ENCODE data around the gene RABIF. TPM values are rescaled to one million over a fixed set of nuclear protein-coding genes. Genes with fewer than 3 reads are reported as not detected.

The RABIF gene
- total RNA-seq, result 7.0 and 9.0 TPM in 2 replicates

DNA sequence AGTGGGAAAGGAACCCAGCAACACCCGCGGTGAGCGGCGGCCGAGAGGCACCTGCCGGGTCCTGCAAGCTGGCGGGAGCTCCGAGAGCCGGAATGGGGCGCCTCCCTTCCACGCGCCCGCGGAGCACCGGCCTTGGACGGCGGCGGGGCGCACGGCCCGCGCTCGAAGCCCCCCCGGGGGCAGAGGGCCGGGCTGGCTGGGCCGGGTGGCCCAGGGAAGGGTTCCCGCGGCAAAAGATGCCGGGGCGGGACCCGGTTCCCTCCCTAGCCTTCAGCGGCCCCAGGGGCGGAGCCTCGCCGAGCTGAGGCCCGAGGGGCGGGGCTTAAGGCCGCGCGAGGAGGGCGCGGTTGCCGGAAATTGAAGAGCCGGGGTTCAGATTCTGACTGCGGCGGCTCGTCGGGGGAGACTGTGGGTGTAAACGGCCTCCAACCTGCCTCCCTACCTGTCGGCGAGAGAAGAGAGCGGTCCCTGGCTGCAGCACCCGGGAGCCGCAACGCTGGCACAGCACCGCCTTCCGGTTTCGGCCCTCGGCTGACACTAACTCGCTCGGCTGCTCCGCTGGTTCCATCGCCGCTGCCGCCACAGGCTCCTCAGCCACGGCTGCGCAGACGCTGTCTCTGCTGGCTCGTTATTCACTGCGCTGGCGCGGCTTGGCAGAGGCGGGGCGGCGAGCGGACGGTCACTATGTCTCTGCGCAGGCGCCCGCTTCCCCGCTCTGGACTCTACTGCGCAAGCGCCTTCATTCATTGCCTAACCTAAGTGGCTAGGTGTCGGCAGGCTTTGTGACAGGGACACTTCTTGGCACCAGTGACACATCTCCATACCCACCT is at the start of gene RABIF:
Gene RABIF, minus strand, starts transcription at position 619 of the 830 bp plus-strand sequence. Its CDS starts 51 bp downstream, at position 568.

DNA sequence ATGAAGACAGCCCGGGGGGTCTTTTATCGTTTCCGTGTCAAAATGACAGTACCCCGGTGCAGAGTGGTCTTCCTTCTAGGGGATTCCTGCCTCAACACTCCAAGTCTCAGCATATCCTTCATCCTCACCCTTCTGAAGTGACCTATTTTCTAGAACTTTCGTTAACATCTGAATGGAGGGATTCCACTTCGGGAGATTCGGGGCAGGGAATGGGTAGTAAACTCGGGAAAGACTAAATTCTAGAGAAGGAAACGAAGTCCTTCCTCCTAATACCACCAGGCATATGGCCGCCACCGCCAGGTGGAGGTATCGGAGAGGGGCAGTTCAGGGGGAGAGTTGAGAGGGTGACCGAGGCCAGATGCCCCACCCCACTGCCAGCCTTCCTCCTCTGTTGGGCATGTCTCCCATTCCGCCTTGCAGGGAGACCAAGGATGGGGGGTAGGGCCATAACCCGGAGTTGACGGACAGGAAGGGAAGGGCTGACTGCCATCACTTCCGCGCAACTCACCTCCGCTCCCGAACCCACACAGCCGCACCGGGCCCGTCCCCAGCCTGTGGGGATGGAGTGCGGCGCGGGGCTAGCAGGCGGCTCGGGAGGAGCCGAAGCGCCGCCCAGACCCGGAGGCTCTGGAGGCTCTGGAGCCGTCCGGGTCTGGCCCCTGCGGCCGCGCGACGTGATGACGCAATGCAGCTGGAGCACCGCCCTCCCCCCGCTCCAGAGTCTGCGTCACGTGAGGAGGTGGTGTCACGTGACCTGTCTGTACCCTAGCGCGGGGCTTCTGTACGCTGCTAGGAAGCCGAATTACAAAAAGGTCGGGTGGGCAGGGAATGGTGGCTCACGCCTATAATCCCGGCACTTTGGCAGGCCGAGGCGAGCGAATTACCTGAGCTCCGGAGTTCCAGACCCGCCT is 37.9 kb upstream of the RABIF start, which contains the start of gene KLHL12:
Gene KLHL12, minus strand, starts transcription at position 654 of the 911 bp plus-strand sequence. CDS start 2,072 bp downstream, outside the sequence.

Other genes starting within 250 kb of the RABIF start
- under 0.01 TPM in 1 of 2 replicates, not detected in the other for gene SYT2, start 178.7 kb downstream of the RABIF start, total RNA-seq
- gene KDM5B, start 80.7 kb downstream of the RABIF start, total RNA-seq, result 49.5 and 65.2 TPM in 2 replicates
- gene PCAT6, start 78.2 kb downstream of the RABIF start, total RNA-seq, result 0.25 TPM in 1 of 2 replicates, not detected in the other
- 33.4 and 33.8 TPM in 2 replicates for gene KLHL12, start 38.1 kb upstream of the RABIF start, total RNA-seq
- 145 and 163 TPM in 2 replicates for gene ADIPOR1, start 69.2 kb upstream of the RABIF start, total RNA-seq
- 50.6 and 52.1 TPM in 2 replicates for gene CYB5R1, start 78.1 kb upstream of the RABIF start, total RNA-seq
- 63.8 and 71.7 TPM in 2 replicates for gene TMEM183A, start 118.2 kb upstream of the RABIF start, total RNA-seq
- 0.26 and 0.50 TPM in 2 replicates for gene PPFIA4, start 137.3 kb upstream of the RABIF start, total RNA-seq
- not detected in 2 replicates for gene MYOG, start 196.9 kb upstream of the RABIF start, total RNA-seq
- 0.26 TPM in 1 of 2 replicates, not detected in the other for gene ADORA1, start 238.6 kb upstream of the RABIF start, total RNA-seq